C4-2B (cell line): ENCODE data around the gene RNF133.

Source experiments
- CTCF ChIP-seq: fragments of 450-650 bp; conservative IDR thresholded peaks from 2 replicates; pipeline ENCODE4 v1.5.1; 2017; ENCODE audit warnings: mild to moderate bottlenecking
- ZFX ChIP-seq: fragments of 450-650 bp; IDR thresholded peaks from 2 replicates; pipeline ENCODE4 v1.6.1; 2017

- TF ChIP-seq CTCF (no peak), ZFX (no peak)
These were observed 9.4 kb downstream of the RNF133 start for GRCh38 chr7:122689346-122690109.
